ENCODE results near the gene CYP27C1. TPM values are rescaled to one million over a fixed set of nuclear protein-coding genes. Genes with fewer than 3 reads are reported as not detected.

The CYP27C1 gene
- total and polyA plus RNA-seq, 2 experiments from 2014 or later: 1.8 to 2.9 TPM

- TF ChIP-seq ETS1 (IDR thresholded peaks at IDR 0.05): no peak
- no peak for TF ChIP-seq ZNF114 (CRISPR knock-in tag; IDR thresholded peaks at IDR 0.05)
Measured at GRCh38 chr2:127165539-127165935, 54.6 kb downstream of the CYP27C1 start (continued).

GRCh38 chr2:127164761-127165538 is 55.1 kb downstream of the CYP27C1 start:
- Histone ChIP-seq H3K4me1 (ENCODE audit: insufficient read depth) (no peaks in the 10 kb centered on the region), H3K79me2 (replicated peaks; ENCODE audit: insufficient read depth) (no peaks in the 10 kb centered on the region), H3K36me3 (ENCODE audit: insufficient read depth) (no peaks in the 10 kb centered on the region), H2AFZ (no peak overlapping the region), H3K4me2 (no peak overlapping the region), H4K20me1 (replicated peaks; ENCODE audit: insufficient read depth) (no peaks in the 10 kb centered on the region), H3F3A (replicated peaks; ENCODE audit: low read depth) (no peaks in the 10 kb centered on the region), H3K27me3 (ENCODE audit: insufficient read depth) (no peaks in the 10 kb centered on the region), H3K27ac (ENCODE audit: low read depth) (no peak overlapping the region), H3K9me2 (ENCODE audit: insufficient read depth) (no peaks in the 10 kb centered on the region), H3K4me3 (no peak overlapping the region)
- Mint-ChIP-seq H3K27ac (no peak overlapping the region), H3K36me3 (ENCODE audit: low read depth) (no peaks in the 10 kb centered on the region), H3K4me1 (peaks cover 11% of the 10 kb centered on the region), H3K27me3 (ENCODE audit: insufficient read depth, low read depth, poor library complexity) (peaks cover 9% of the 10 kb centered on the region), H3K9me3 (no peaks in the 10 kb centered on the region), H3K4me3 (no peak overlapping the region)
- ATAC-seq (peak; percentile 31; the same call in 2 of the 3 replicates), DNase-seq (ENCODE audit: low spot score) (no peak)
- TF ChIP-seq ZNF114 (CRISPR knock-in tag; IDR thresholded peaks at IDR 0.05): no peak
- no peak for TF ChIP-seq CTCF (conservative IDR thresholded peaks at IDR 0.05; ENCODE audit: low read depth in 2 of 2)
- TF ChIP-seq POLR2AphosphoS5 (IDR thresholded peaks at IDR 0.05; ENCODE audit: low read depth): no peak
- TF ChIP-seq EZH2 (IDR thresholded peaks at IDR 0.05; ENCODE audit: low read depth, unreplicated experiment): no peak
- TF ChIP-seq NANOG (IDR thresholded peaks at IDR 0.05; ENCODE audit: borderline replicate concordance): no peak
- no peak for TF ChIP-seq REST (IDR thresholded peaks at IDR 0.05; ENCODE audit: unreplicated experiment)
- TF ChIP-seq STAT1 (IDR thresholded peaks at IDR 0.05; ENCODE audit: unreplicated experiment): no peak
- TF ChIP-seq ZNF331 (CRISPR knock-in tag; IDR thresholded peaks at IDR 0.05; ENCODE audit: low read depth): no peak
- TF ChIP-seq EZH2phosphoT487 (IDR thresholded peaks at IDR 0.05; ENCODE audit: unreplicated experiment): no peak
- TF ChIP-seq CREB1 (CRISPR knock-in tag; IDR thresholded peaks at IDR 0.05; ENCODE audit: low read depth): no peak
- no peak for TF ChIP-seq ETS1 (IDR thresholded peaks at IDR 0.05)

All from GM23338 (cell line).